HG02678 (cell line): ENCODE results near the gene TULP4.

Experiments
- ATAC-seq: cut with Tn5 transposase; IDR thresholded peaks from one replicate; pipeline ENCODE4 v1.9.1; 2021; ENCODE audit warnings: mild to moderate bottlenecking, moderate library complexity; ENCODE audit not compliant: unreplicated experiment

Gene TULP4

GRCh38 chr6:158415666-158416065 is 103.4 kb downstream of the TULP4 start:
- no peak for ATAC-seq

GRCh38 chr6:158416883-158417759 is 104.9 kb downstream of the TULP4 start:
- ATAC-seq = no peak

GRCh38 chr6:158417760-158418098 is 105.5 kb downstream of the TULP4 start:
- ATAC-seq = no peak

GRCh38 chr6:158418501-158418900 is 106.2 kb downstream of the TULP4 start:
- no peak for ATAC-seq

GRCh38 chr6:158419339-158419909 is 107.2 kb downstream of the TULP4 start:
- no peak for ATAC-seq

- no peak for ATAC-seq
These were observed 109.1 kb downstream of the TULP4 start for GRCh38 chr6:158421381-158421780.

GRCh38 chr6:158422629-158423238 is 110.5 kb downstream of the TULP4 start:
- ATAC-seq = no peak

GRCh38 chr6:158431036-158431435 is 118.8 kb downstream of the TULP4 start:
- ATAC-seq = no peak

GRCh38 chr6:158431560-158431959 is 119.3 kb downstream of the TULP4 start:
- ATAC-seq = no peak

GRCh38 chr6:158437571-158437970 is 125.3 kb downstream of the TULP4 start:
- ATAC-seq = no peak

GRCh38 chr6:158438226-158438625 is 126.0 kb downstream of the TULP4 start:
- ATAC-seq = no peak

- peak; percentile 98 for ATAC-seq
These were observed 127.0 kb downstream of the TULP4 start for GRCh38 chr6:158439255-158439654.

- ATAC-seq = no peak
These were observed 129.5 kb downstream of the TULP4 start for GRCh38 chr6:158441716-158442215.

- ATAC-seq = no peak
These were observed 130.0 kb downstream of the TULP4 start for GRCh38 chr6:158442306-158442705.

- ATAC-seq = no peak
These were observed 133.3 kb downstream of the TULP4 start for GRCh38 chr6:158445426-158446085.

- no peak for ATAC-seq
These were observed 136.6 kb downstream of the TULP4 start for GRCh38 chr6:158448856-158449255.

GRCh38 chr6:158452191-158452590 is 139.9 kb downstream of the TULP4 start:
- no peak for ATAC-seq

GRCh38 chr6:158457131-158457530 is 144.9 kb downstream of the TULP4 start:
- no peak for ATAC-seq

GRCh38 chr6:158457616-158458278 is 145.5 kb downstream of the TULP4 start:
- no peak for ATAC-seq

GRCh38 chr6:158459726-158460125 is 147.5 kb downstream of the TULP4 start:
- ATAC-seq = no peak
